Endothelial cell of umbilical vein (primary cell): Measurements from ENCODE around the gene KIF1B. TPM values are rescaled to one million over a fixed set of nuclear protein-coding genes. Genes with fewer than 3 reads are reported as not detected.

Experiments used
- BruUV-seq: library from RNA; stranded (reverse); fragments of 400-500 nt; replicated peaks from 2 replicates; lab custom pipeline; 2021; lab: Mats Ljungman, UMichigan
- CTCF ChIA-PET: fragments of 300-600, 350-600 bp; sonication (Branson Sonifier 250); formaldehyde crosslinking; loops from one replicate; lab custom pipeline; 2021; ENCODE audit warnings: antibody characterized with exemption, inconsistent platforms; lab: Charles Lee
- POLR2A ChIA-PET: fragments of 300-600, 350-600 bp; sonication (Branson Sonifier 250); formaldehyde crosslinking; loops from one replicate; lab custom pipeline; 2021; ENCODE audit warnings: antibody characterized with exemption, inconsistent platforms; lab: Charles Lee
- DNase-seq: peaks from one replicate; pipeline ENCODE4 v3.0.0-alpha.2; 2011; ENCODE audit warnings: low read depth, low spot score
- FAIRE-seq: peaks from 2 replicates; lab custom pipeline; 2011; peaks lifted over from hg19 to GRCh38; lab: Jason Lieb, UNC
- H2AFZ ChIP-seq: 2 replicates; pipeline ENCODE4 v1.6.0; 2012; ENCODE audit warnings: low read depth, low read length, control low read depth, inconsistent platforms
- H3K27ac ChIP-seq: 2 replicates; pipeline ENCODE4 v1.5.1; 2011; ENCODE audit warnings: low read depth, mild to moderate bottlenecking, control low read depth, low read length, moderate library complexity; ENCODE audit not compliant: insufficient read depth
- H3K27me3 ChIP-seq, 2 experiments: 2 replicates each; pipeline versions ENCODE4 v1.6.0 to v1.6.1; 2011; ENCODE audit warnings: low read length in 2 of 2, mixed read lengths in 1 of 2; ENCODE audit not compliant: control insufficient read depth in 2 of 2, insufficient read depth in 2 of 2
- H3K36me3 ChIP-seq, 2 experiments: 2 replicates in 1 of 2; 3 replicates in 1 of 2; pipeline ENCODE4 v1.5.1; 2011; ENCODE audit warnings: low read length in 2 of 2, mild to moderate bottlenecking in 1 of 2, moderate library complexity in 1 of 2; ENCODE audit not compliant: control insufficient read depth in 2 of 2, insufficient read depth in 2 of 2; ENCODE audit errors: extremely low read depth in 1 of 2
- H3K4me1 ChIP-seq: 3 replicates; pipeline ENCODE4 v1.5.1; 2011; ENCODE audit warnings: mild to moderate bottlenecking, low read length; ENCODE audit not compliant: control insufficient read depth, insufficient read depth; ENCODE audit errors: extremely low read depth
- H3K4me2 ChIP-seq: 2 replicates; pipeline ENCODE4 v1.6.1; 2011; ENCODE audit warnings: low read length, control low read depth, mixed read lengths; ENCODE audit not compliant: insufficient read depth
- H3K4me3 ChIP-seq, 3 experiments: fragments of 200-600 bp in 1 of 3; sonication (generic), shearing (Covaris generic) in 1 of 3; replicated peaks in 1 of 3; 2 replicates each; pipeline ENCODE4 v1.5.1; 2011 to 2016; ENCODE audit warnings: control low read depth in 3 of 3, low read length in 3 of 3, mild to moderate bottlenecking in 2 of 3, inconsistent platforms in 1 of 3, low read depth in 1 of 3, moderate library complexity in 1 of 3; ENCODE audit not compliant: insufficient read depth in 1 of 3
- H3K79me2 ChIP-seq: 2 replicates; pipeline ENCODE4 v1.6.0; 2012; ENCODE audit warnings: low read length, inconsistent platforms; ENCODE audit not compliant: control insufficient read depth, insufficient read depth
- H3K9ac ChIP-seq: replicated peaks from 2 replicates; pipeline ENCODE3; 2011; ENCODE audit warnings: low read length, control low read depth; ENCODE audit not compliant: insufficient read depth; ENCODE audit errors: extremely low read depth
- H3K9me1 ChIP-seq: replicated peaks from 3 replicates; pipeline ENCODE4 v1.6.0; 2011; ENCODE audit warnings: mild to moderate bottlenecking, low read length; ENCODE audit not compliant: control insufficient read depth, insufficient read depth; ENCODE audit errors: extremely low read depth
- H3K9me3 ChIP-seq: replicated peaks from 2 replicates; pipeline ENCODE4 v1.5.1; 2012; ENCODE audit warnings: low read length, inconsistent platforms; ENCODE audit not compliant: control insufficient read depth, insufficient read depth
- H4K20me1 ChIP-seq: replicated peaks from 2 replicates; pipeline ENCODE3; 2011; ENCODE audit warnings: mild to moderate bottlenecking, low read length; ENCODE audit not compliant: control insufficient read depth, insufficient read depth; ENCODE audit errors: extremely low read depth
- CTCF ChIP-seq, 2 donors: IDR thresholded peaks; 1 replicate in 1 of 2; 2 replicates in 1 of 2; pipeline ENCODE4 v1.5.1; 2011; ENCODE audit warnings: low read length in 2 of 2, mild to moderate bottlenecking in 2 of 2, moderate library complexity in 2 of 2, control low read depth in 1 of 2, inconsistent platforms in 1 of 2, low read depth in 1 of 2; ENCODE audit not compliant: insufficient read depth in 1 of 2; ENCODE audit errors: extremely low read depth in 1 of 2
- EZH2 ChIP-seq: IDR thresholded peaks from 2 replicates; pipeline ENCODE4 v1.6.1; 2012; ENCODE audit warnings: borderline replicate concordance, low read depth, mild to moderate bottlenecking, moderate library complexity, low read length, inconsistent platforms; ENCODE audit not compliant: severe bottlenecking
- FOS ChIP-seq: IDR thresholded peaks from 2 replicates; pipeline ENCODE4 v1.6.1; 2011; ENCODE audit warnings: mild to moderate bottlenecking, low read length, moderate library complexity, borderline replicate concordance; ENCODE audit not compliant: insufficient read depth
- GATA2 ChIP-seq: IDR thresholded peaks from 2 replicates; pipeline ENCODE4 v1.7.0; 2011; ENCODE audit warnings: low read depth, mild to moderate bottlenecking, moderate library complexity, mixed read lengths, low read length; ENCODE audit not compliant: insufficient read length, insufficient read depth
- JUN ChIP-seq: IDR thresholded peaks from 2 replicates; pipeline ENCODE4 v1.6.1; 2011; ENCODE audit warnings: borderline replicate concordance, low read depth; ENCODE audit not compliant: insufficient read length, insufficient read depth
- MYC ChIP-seq: IDR thresholded peaks from one replicate; pipeline ENCODE4 v1.6.1; 2011; ENCODE audit warnings: mild to moderate bottlenecking, low read depth, low read length
- POLR2A ChIP-seq: IDR thresholded peaks from 2 replicates; pipeline ENCODE4 v1.6.1; 2012; ENCODE audit warnings: low read depth, mild to moderate bottlenecking, control low read depth, low read length
- POLR2AphosphoS5 ChIP-seq: IDR thresholded peaks from 2 replicates; pipeline ENCODE4 v1.6.1; 2012; ENCODE audit warnings: low read depth, mild to moderate bottlenecking, control low read depth, low read length, moderate library complexity; ENCODE audit not compliant: insufficient read depth
- dilution Hi-C: fragments of 300-500 bp; cut with MboI; formaldehyde crosslinking; loops from one replicate; pipeline ENCODE4 v1.15.0; 2019; ENCODE audit warnings: low sequenced_read_pairs; ENCODE audit not compliant: extremely low pct_ligation_motif_present
- intact Hi-C: fragments of 100-400 bp; cut with micrococcal nuclease; formaldehyde crosslinking; loops from one replicate; pipeline ENCODE4 v1.10.0; 2022
- polyA plus RNA-seq, 4 experiments: library from polyadenylated mRNA; depleted of rRNA in 3 of 4; stranded (reverse) in 3 of 4; unstranded in 1 of 4; fragments of >200 nt; gene quantifications; 2 replicates each; pipeline versions ENCODE4 v1.2.1 to v1.2.3, GENCODE V29; 2011 to 2012; ENCODE audit warnings: missing spikeins in 1 of 4
- total RNA-seq: library from RNA; stranded (reverse); gene quantifications from 2 replicates; pipeline ENCODE4 v1.2.3, GENCODE V29; 2021
- TF ChIP-seq, protein P1 (sequence below): IDR thresholded peaks from 2 replicates; pipeline ENCODE4 v1.6.1; 2011; ENCODE audit not compliant: insufficient read depth, insufficient read length

Gene KIF1B
- total and polyA plus RNA-seq, 2 donors (not counting 3 experiments of a cell fraction or from before 2014, with no cell fraction given) = 14.8 to 58.6 TPM

GRCh38 chr1:10368194-10368593 lies 157.8 kb downstream of the KIF1B start:
- Histone ChIP-seq H3K9ac (no peak overlapping the region), H3K79me2 (no peaks in the 10 kb centered on the region), H3K4me3 (no peak overlapping the region), H3K9me3 (no peaks in the 10 kb centered on the region), H3K9me1 (no peaks in the 10 kb centered on the region), H3K36me3 (peaks cover 10 to 18% of the 10 kb centered on the region in 2 experiments), H3K4me2 (no peak overlapping the region), H2AFZ (no peak overlapping the region), H3K4me1 (no peaks in the 10 kb centered on the region), H3K27ac (no peak overlapping the region), H3K27me3 (no peaks in the 10 kb centered on the region), H4K20me1 (no peaks in the 10 kb centered on the region)
- BruUV-seq = no TSS peak
- dilution Hi-C loops = no loop called here
- ChIA-PET POLR2A (no interaction called here), CTCF (interaction anchor here (1.2 kb wide), 1 partner anchor 127 kb away, joined by 3 read pairs; no protein-coding TSS in a partner anchor)
- DNase-seq (no peak), FAIRE-seq (peak; percentile 46)
- intact Hi-C loops = no loop called here
- no peak for TF ChIP-seq GATA2
- no peak for TF ChIP-seq JUN
- TF ChIP-seq, protein P1, sequence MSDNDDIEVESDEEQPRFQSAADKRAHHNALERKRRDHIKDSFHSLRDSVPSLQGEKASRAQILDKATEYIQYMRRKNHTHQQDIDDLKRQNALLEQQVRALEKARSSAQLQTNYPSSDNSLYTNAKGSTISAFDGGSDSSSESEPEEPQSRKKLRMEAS = no peak
- no peak for TF ChIP-seq POLR2A
- no peak for TF ChIP-seq FOS
- no peak for TF ChIP-seq CTCF (IDR thresholded peaks at IDR 0.05; ENCODE audit: extremely low read depth in 1 of 2, insufficient read depth in 1 of 2, low read depth in 1 of 2, low read length in 2 of 2)
- no peak for TF ChIP-seq EZH2
- no peak for TF ChIP-seq MYC
- TF ChIP-seq POLR2AphosphoS5 = no peak
